ENCODE results near the gene AGBL4. TPM values are rescaled to one million over a fixed set of nuclear protein-coding genes. Genes with fewer than 3 reads are reported as not detected.

AGBL4 gene
- total RNA-seq, 2 experiments from 2014 or later: not detected

- intact Hi-C loops (cut with micrococcal nuclease): no loop called here
- CTCF ChIA-PET: interaction anchor here (0.6 kb wide), 1 partner anchor 17 kb away, joined by 3 read pairs; no protein-coding TSS in a partner anchor
- H3K27me3 Mint-ChIP-seq (ENCODE audit: low read depth): no peaks in the 10 kb centered on the region
- H3K9me3 Mint-ChIP-seq: no peaks in the 10 kb centered on the region
- peaks cover 22% of the 10 kb centered on the region for H3K36me3 Mint-ChIP-seq (ENCODE audit: low read depth)
- H3K4me1 Mint-ChIP-seq (ENCODE audit: low read depth): no peaks in the 10 kb centered on the region
- H3K27ac Mint-ChIP-seq: no peak overlapping the region
- no peak for DNase-seq
- no peak overlapping the region for H3K4me3 Mint-ChIP-seq
Measured at GRCh38 chr1:48757363-48757762, 1266.4 kb downstream of the AGBL4 start.

GRCh38 chr1:48756683-48757316 is 1267.0 kb downstream of the AGBL4 start:
- H3K4me1 Mint-ChIP-seq (ENCODE audit: low read depth): no peaks in the 10 kb centered on the region
- no peak for DNase-seq
- peaks cover 24% of the 10 kb centered on the region for H3K36me3 Mint-ChIP-seq (ENCODE audit: low read depth)
- CTCF ChIA-PET: no interaction called here
- H3K27ac Mint-ChIP-seq: no peak overlapping the region
- H3K9me3 Mint-ChIP-seq: no peaks in the 10 kb centered on the region
- intact Hi-C loops (cut with micrococcal nuclease): no loop called here
- no peaks in the 10 kb centered on the region for H3K27me3 Mint-ChIP-seq (ENCODE audit: low read depth)
- H3K4me3 Mint-ChIP-seq: no peak overlapping the region

- no peak overlapping the region for H3K4me3 Mint-ChIP-seq
- H3K4me1 Mint-ChIP-seq (ENCODE audit: low read depth): no peaks in the 10 kb centered on the region
- CTCF ChIA-PET: no interaction called here
- no peaks in the 10 kb centered on the region for H3K27me3 Mint-ChIP-seq (ENCODE audit: low read depth)
- intact Hi-C loops (cut with micrococcal nuclease): no loop called here
- H3K27ac Mint-ChIP-seq: no peak overlapping the region
- peaks cover 21% of the 10 kb centered on the region for H3K36me3 Mint-ChIP-seq (ENCODE audit: low read depth)
- no peak for DNase-seq
- H3K9me3 Mint-ChIP-seq: no peaks in the 10 kb centered on the region
Measured at GRCh38 chr1:48753293-48753692, 1270.5 kb downstream of the AGBL4 start.

GRCh38 chr1:48750109-48750508 is 1273.6 kb downstream of the AGBL4 start:
- Mint-ChIP-seq H3K36me3 (ENCODE audit: low read depth) (peaks cover 20% of the 10 kb centered on the region), H3K4me1 (ENCODE audit: low read depth) (no peaks in the 10 kb centered on the region), H3K4me3 (no peak overlapping the region), H3K27ac (no peak overlapping the region), H3K27me3 (ENCODE audit: low read depth) (no peaks in the 10 kb centered on the region), H3K9me3 (no peaks in the 10 kb centered on the region)
- CTCF ChIA-PET: no interaction called here
- DNase-seq: no peak
- intact Hi-C loops (cut with micrococcal nuclease): no loop called here

GRCh38 chr1:48749068-48749467 is 1274.7 kb downstream of the AGBL4 start:
- peaks cover 14% of the 10 kb centered on the region for H3K36me3 Mint-ChIP-seq (ENCODE audit: low read depth)
- no peaks in the 10 kb centered on the region for H3K27me3 Mint-ChIP-seq (ENCODE audit: low read depth)

GRCh38 chr1:48746906-48747305 is 1276.8 kb downstream of the AGBL4 start:
- Mint-ChIP-seq H3K4me1 (ENCODE audit: low read depth) (no peaks in the 10 kb centered on the region), H3K4me3 (no peak overlapping the region), H3K27ac (no peak overlapping the region), H3K36me3 (ENCODE audit: low read depth) (peaks cover 21% of the 10 kb centered on the region), H3K9me3 (no peaks in the 10 kb centered on the region), H3K27me3 (ENCODE audit: low read depth) (no peaks in the 10 kb centered on the region)
- CTCF ChIA-PET: interaction anchor here (0.8 kb wide), 1 partner anchor 744 kb away, joined by 3 read pairs; no protein-coding TSS in a partner anchor
- intact Hi-C loops (cut with micrococcal nuclease): no loop called here
- no peak for DNase-seq

More at GRCh38 chr1:48749068-48749467, 1274.7 kb downstream of the AGBL4 start:
- Mint-ChIP-seq H3K4me1 (ENCODE audit: low read depth) (no peaks in the 10 kb centered on the region), H3K4me3 (no peak overlapping the region), H3K9me3 (no peaks in the 10 kb centered on the region), H3K27ac (no peak overlapping the region)
- CTCF ChIA-PET: no interaction called here
- intact Hi-C loops (cut with micrococcal nuclease): no loop called here
- no peak for DNase-seq

- intact Hi-C loops (cut with micrococcal nuclease): no loop called here
- no peak overlapping the region for H3K4me3 Mint-ChIP-seq
- H3K9me3 Mint-ChIP-seq: no peaks in the 10 kb centered on the region
- no peaks in the 10 kb centered on the region for H3K27me3 Mint-ChIP-seq (ENCODE audit: low read depth)
- no peak for DNase-seq
- peaks cover 28% of the 10 kb centered on the region for H3K36me3 Mint-ChIP-seq (ENCODE audit: low read depth)
- H3K4me1 Mint-ChIP-seq (ENCODE audit: low read depth): no peaks in the 10 kb centered on the region
- H3K27ac Mint-ChIP-seq: no peak overlapping the region
- CTCF ChIA-PET: no interaction called here
Measured at GRCh38 chr1:48744032-48744431, 1279.7 kb downstream of the AGBL4 start.

GRCh38 chr1:48743480-48743879 is 1280.3 kb downstream of the AGBL4 start:
- DNase-seq: no peak
- Mint-ChIP-seq H3K27me3 (ENCODE audit: low read depth) (no peaks in the 10 kb centered on the region), H3K36me3 (ENCODE audit: low read depth) (peaks cover 25% of the 10 kb centered on the region), H3K4me1 (ENCODE audit: low read depth) (no peaks in the 10 kb centered on the region), H3K9me3 (no peaks in the 10 kb centered on the region), H3K4me3 (no peak overlapping the region), H3K27ac (no peak overlapping the region)
- CTCF ChIA-PET: interaction anchor here (0.7 kb wide), 1 partner anchor 260 kb away, joined by 3 read pairs; no protein-coding TSS in a partner anchor
- intact Hi-C loops (cut with micrococcal nuclease): no loop called here

GRCh38 chr1:48741380-48741779 is 1282.4 kb downstream of the AGBL4 start:
- Mint-ChIP-seq H3K4me3 (no peak overlapping the region), H3K36me3 (ENCODE audit: low read depth) (peaks cover 23% of the 10 kb centered on the region), H3K4me1 (ENCODE audit: low read depth) (no peaks in the 10 kb centered on the region), H3K9me3 (no peaks in the 10 kb centered on the region), H3K27me3 (ENCODE audit: low read depth) (no peaks in the 10 kb centered on the region), H3K27ac (no peak overlapping the region)
- CTCF ChIA-PET: interaction anchor here (1.0 kb wide), 1 partner anchor 44 kb away, joined by 3 read pairs; no protein-coding TSS in a partner anchor
- DNase-seq: no peak
- intact Hi-C loops (cut with micrococcal nuclease): no loop called here

GRCh38 chr1:48740621-48741020 is 1283.1 kb downstream of the AGBL4 start:
- Mint-ChIP-seq H3K4me3 (no peak overlapping the region), H3K9me3 (no peaks in the 10 kb centered on the region), H3K27ac (no peak overlapping the region), H3K36me3 (ENCODE audit: low read depth) (peaks cover 30% of the 10 kb centered on the region), H3K4me1 (ENCODE audit: low read depth) (no peaks in the 10 kb centered on the region), H3K27me3 (ENCODE audit: low read depth) (no peaks in the 10 kb centered on the region)
- CTCF ChIA-PET: no interaction called here
- no peak for DNase-seq
- intact Hi-C loops (cut with micrococcal nuclease): no loop called here

GRCh38 chr1:48739091-48739490 is 1284.7 kb downstream of the AGBL4 start:
- CTCF ChIA-PET: no interaction called here
- H3K9me3 Mint-ChIP-seq: no peaks in the 10 kb centered on the region
- no peaks in the 10 kb centered on the region for H3K27me3 Mint-ChIP-seq (ENCODE audit: low read depth)
- intact Hi-C loops (cut with micrococcal nuclease): no loop called here
- DNase-seq: no peak
- peaks cover 35% of the 10 kb centered on the region for H3K36me3 Mint-ChIP-seq (ENCODE audit: low read depth)
- H3K27ac Mint-ChIP-seq: no peak overlapping the region
- no peaks in the 10 kb centered on the region for H3K4me1 Mint-ChIP-seq (ENCODE audit: low read depth)
- no peak overlapping the region for H3K4me3 Mint-ChIP-seq

GRCh38 chr1:48738356-48738755 is 1285.4 kb downstream of the AGBL4 start:
- CTCF ChIA-PET: no interaction called here
- Mint-ChIP-seq H3K4me1 (ENCODE audit: low read depth) (no peaks in the 10 kb centered on the region), H3K27ac (no peak overlapping the region), H3K4me3 (no peak overlapping the region), H3K9me3 (no peaks in the 10 kb centered on the region), H3K36me3 (ENCODE audit: low read depth) (peaks cover 35% of the 10 kb centered on the region), H3K27me3 (ENCODE audit: low read depth) (no peaks in the 10 kb centered on the region)
- intact Hi-C loops (cut with micrococcal nuclease): no loop called here
- DNase-seq: no peak

GRCh38 chr1:48735796-48736195 is 1288.0 kb downstream of the AGBL4 start:
- Mint-ChIP-seq H3K4me1 (ENCODE audit: low read depth) (no peaks in the 10 kb centered on the region), H3K4me3 (no peak overlapping the region), H3K9me3 (no peaks in the 10 kb centered on the region), H3K36me3 (ENCODE audit: low read depth) (peaks cover 26% of the 10 kb centered on the region), H3K27me3 (ENCODE audit: low read depth) (no peaks in the 10 kb centered on the region), H3K27ac (no peak overlapping the region)
- no peak for DNase-seq
- CTCF ChIA-PET: interaction anchor here (1.0 kb wide), 1 partner anchor 32 kb away, joined by 4 read pairs; no protein-coding TSS in a partner anchor
- intact Hi-C loops (cut with micrococcal nuclease): no loop called here

Data from activated naive CD4-positive, alpha-beta T cell treated with anti-CD3 and anti-CD28 coated beads for 36 hours (primary cell).